ENCODE data around the gene SRP9.

GRCh38 chr1:225735252-225736149, 42.1 kb upstream of the SRP9 start:
- TF ChIP-seq CTCF (IDR thresholded peaks at IDR 0.05) (peak in 1 of 6 experiments; percentile 7), POLR2A (IDR thresholded peaks at IDR 0.05) (peak in 1 of 2 donors; percentile 65)
